Sigmoid colon (tissue), 7 donors: ENCODE measurements around the gene EPHB1. TPM values are rescaled to one million over a fixed set of nuclear protein-coding genes. Genes with fewer than 3 reads are reported as not detected.

ENCODE experiments used
- DNase-seq: peaks from one replicate; pipeline ENCODE4 v3.0.0-alpha.2; 2019
- H3K27ac ChIP-seq, 4 donors: fragments of 200-600 bp; sonication (generic); one replicate each; pipeline ENCODE4 v1.5.1; 2016 to 2019; ENCODE audit warnings: mild to moderate bottlenecking in 1 of 4
- H3K27me3 ChIP-seq, 3 donors: fragments of 200-600 bp; sonication (generic); one replicate each; pipeline ENCODE4 v1.5.1; 2019; ENCODE audit warnings: mild to moderate bottlenecking in 1 of 3
- H3K36me3 ChIP-seq, 4 donors: fragments of 200-600 bp; sonication (generic); one replicate each; pipeline ENCODE4 v1.5.1; 2016 to 2019
- H3K4me1 ChIP-seq, 4 donors: fragments of 200-600 bp; sonication (generic); one replicate each; pipeline ENCODE4 v1.5.1; 2017 to 2019
- H3K4me3 ChIP-seq, 4 donors: fragments of 200-600 bp; sonication (generic); one replicate each; pipeline ENCODE4 v1.5.1; 2017 to 2019; ENCODE audit warnings: mild to moderate bottlenecking in 2 of 4, moderate library complexity in 1 of 4
- H3K9me3 ChIP-seq, 4 donors: fragments of 200-600 bp in 3 of 4; sonication (generic) in 3 of 4; one replicate each; pipeline versions ENCODE4 v1.5.1 to v1.6.1; 2013 to 2019
- EP300 ChIP-seq, 4 donors: sonication (generic); formaldehyde crosslinking; IDR thresholded peaks; one replicate each; pipeline ENCODE4 v1.6.1; 2017; ENCODE audit warnings: antibody characterized with exemption in 4 of 4
- POLR2A ChIP-seq, 2 donors: fragments of 450-650 bp; IDR thresholded peaks; one replicate each; pipeline ENCODE4 v1.6.1; 2016; ENCODE audit warnings: antibody characterized with exemption in 2 of 2, mild to moderate bottlenecking in 2 of 2, moderate library complexity in 2 of 2
- POLR2AphosphoS5 ChIP-seq, 4 donors: sonication (generic); formaldehyde crosslinking; IDR thresholded peaks; one replicate each; pipeline ENCODE4 v1.6.1; 2017; ENCODE audit warnings: antibody characterized with exemption in 4 of 4
- WGBS, 2 donors: extraction: QIAGEN DNeasy Blood & Tissue Kit; methylation state at CpG; one replicate each; pipeline ENCODE4 v1.1.7; 2013; 5-methylcytosine and 5-hydroxymethylcytosine counted together
- intact Hi-C: fragments of 100-400 bp; cut with DNase I; formaldehyde crosslinking; loops from one replicate; pipeline ENCODE4 v1.15.1; 2023
- polyA plus RNA-seq, 3 donors: library from polyadenylated mRNA; stranded (reverse); fragments of 200-250 nt; gene quantifications; one replicate each; pipeline ENCODE4 v1.2.3, GENCODE V29; 2013
- total RNA-seq, 4 donors: library from RNA; depleted of rRNA; stranded (reverse); fragments of >200 nt; gene quantifications; one replicate each; pipeline ENCODE4 v1.1.0, GENCODE V29; 2016
- TF ChIP-seq, protein P1 (sequence below), 4 experiments: fragments of 450-650 bp in 3 of 4; fragments of 200-600 bp in 1 of 4; IDR thresholded peaks; one replicate each; pipeline ENCODE4 v1.5.1; 2016 to 2019; ENCODE audit warnings: antibody characterized with exemption in 4 of 4, mild to moderate bottlenecking in 3 of 4, moderate library complexity in 2 of 4
- donor health status: healthy with polysubstance abuse.
- donor health status: Bipolar disorder and iron deficiency.
- donor health status: healthy.

EPHB1 gene
- total and polyA plus RNA-seq, 7 donors, result 0.29 to 17.3 (median 3.6) TPM; not detected in 2

- H3K27me3 ChIP-seq, result peaks cover 0 to 3% (median 0%) of the 10 kb centered on the region in 3 donors
- WGBS, 2 donors, result 89 to 90% methylated on average over 8 of the region's 8 CpGs
- H3K4me3 ChIP-seq, result no peak overlapping the region
- no peaks in the 10 kb centered on the region for H3K9me3 ChIP-seq
- intact Hi-C loops, result no loop called here
- H3K4me1 ChIP-seq, result peaks cover 0 to 10% (median 0%) of the 10 kb centered on the region in 4 donors
- no peak overlapping the region for H3K27ac ChIP-seq
- DNase-seq, result no peak
- H3K36me3 ChIP-seq, result no peaks in the 10 kb centered on the region
- TF ChIP-seq POLR2A (IDR thresholded peaks at IDR 0.05) (no peak), POLR2AphosphoS5 (IDR thresholded peaks at IDR 0.05) (no peak), EP300 (IDR thresholded peaks at IDR 0.05) (no peak)
- TF ChIP-seq, protein P1, sequence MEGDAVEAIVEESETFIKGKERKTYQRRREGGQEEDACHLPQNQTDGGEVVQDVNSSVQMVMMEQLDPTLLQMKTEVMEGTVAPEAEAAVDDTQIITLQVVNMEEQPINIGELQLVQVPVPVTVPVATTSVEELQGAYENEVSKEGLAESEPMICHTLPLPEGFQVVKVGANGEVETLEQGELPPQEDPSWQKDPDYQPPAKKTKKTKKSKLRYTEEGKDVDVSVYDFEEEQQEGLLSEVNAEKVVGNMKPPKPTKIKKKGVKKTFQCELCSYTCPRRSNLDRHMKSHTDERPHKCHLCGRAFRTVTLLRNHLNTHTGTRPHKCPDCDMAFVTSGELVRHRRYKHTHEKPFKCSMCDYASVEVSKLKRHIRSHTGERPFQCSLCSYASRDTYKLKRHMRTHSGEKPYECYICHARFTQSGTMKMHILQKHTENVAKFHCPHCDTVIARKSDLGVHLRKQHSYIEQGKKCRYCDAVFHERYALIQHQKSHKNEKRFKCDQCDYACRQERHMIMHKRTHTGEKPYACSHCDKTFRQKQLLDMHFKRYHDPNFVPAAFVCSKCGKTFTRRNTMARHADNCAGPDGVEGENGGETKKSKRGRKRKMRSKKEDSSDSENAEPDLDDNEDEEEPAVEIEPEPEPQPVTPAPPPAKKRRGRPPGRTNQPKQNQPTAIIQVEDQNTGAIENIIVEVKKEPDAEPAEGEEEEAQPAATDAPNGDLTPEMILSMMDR (IDR thresholded peaks at IDR 0.05), result no peak
Measured at GRCh38 chr3:134872440-134873388, 77.7 kb downstream of the EPHB1 start.

- Histone ChIP-seq H3K27ac (no peak overlapping the region), H3K27me3 (peaks cover 0 to 3% (median 0%) of the 10 kb centered on the region in 3 donors), H3K4me3 (no peak overlapping the region), H3K9me3 (no peaks in the 10 kb centered on the region), H3K4me1 (peaks cover 0 to 10% (median 0%) of the 10 kb centered on the region in 4 donors), H3K36me3 (no peaks in the 10 kb centered on the region)
- intact Hi-C loops, result no loop called here
- TF ChIP-seq POLR2AphosphoS5 (IDR thresholded peaks at IDR 0.05) (no peak), EP300 (IDR thresholded peaks at IDR 0.05) (no peak), POLR2A (IDR thresholded peaks at IDR 0.05) (no peak)
- TF ChIP-seq, protein P1 (IDR thresholded peaks at IDR 0.05), result no peak
- 78 to 80% methylated on average over 1 of the region's 1 CpG for WGBS, 2 donors
- no peak for DNase-seq
Measured at GRCh38 chr3:134873789-134874188, 78.7 kb downstream of the EPHB1 start.

- WGBS, 2 donors, result 55 to 67% methylated on average over 10 of the region's 10 CpGs
Measured at GRCh38 chr3:134874737-134875413, 79.8 kb downstream of the EPHB1 start.

GRCh38 chr3:134876836-134877235 lies 81.8 kb downstream of the EPHB1 start:
- intact Hi-C loops, result no loop called here
- Histone ChIP-seq H3K27me3 (peaks cover 0 to 3% (median 0%) of the 10 kb centered on the region in 3 donors), H3K36me3 (no peaks in the 10 kb centered on the region), H3K27ac (no peak overlapping the region), H3K4me1 (peaks cover 0 to 10% (median 0%) of the 10 kb centered on the region in 4 donors), H3K4me3 (no peak overlapping the region), H3K9me3 (no peaks in the 10 kb centered on the region)
- TF ChIP-seq POLR2AphosphoS5 (IDR thresholded peaks at IDR 0.05) (no peak), EP300 (IDR thresholded peaks at IDR 0.05) (no peak), POLR2A (IDR thresholded peaks at IDR 0.05) (no peak)
- TF ChIP-seq, protein P1 (IDR thresholded peaks at IDR 0.05), result no peak
- WGBS, 2 donors, result 89 to 91% methylated on average over 2 of the region's 2 CpGs
- no peak for DNase-seq

More at GRCh38 chr3:134874737-134875413, 79.8 kb downstream of the EPHB1 start:
- TF ChIP-seq EP300 (IDR thresholded peaks at IDR 0.05) (no peak), POLR2A (IDR thresholded peaks at IDR 0.05) (no peak), POLR2AphosphoS5 (IDR thresholded peaks at IDR 0.05) (no peak)
- TF ChIP-seq, protein P1 (IDR thresholded peaks at IDR 0.05), result no peak
- no peak overlapping the region for H3K27ac ChIP-seq
- H3K4me1 ChIP-seq, result peaks cover 0 to 10% (median 0%) of the 10 kb centered on the region in 4 donors
- intact Hi-C loops, result no loop called here
- peaks cover 0 to 3% (median 0%) of the 10 kb centered on the region in 3 donors for H3K27me3 ChIP-seq
- no peaks in the 10 kb centered on the region for H3K36me3 ChIP-seq
- no peak overlapping the region for H3K4me3 ChIP-seq
- no peaks in the 10 kb centered on the region for H3K9me3 ChIP-seq
- no peak for DNase-seq
